ENCODE measurements around the gene TMEM263. TPM values are rescaled to one million over a fixed set of nuclear protein-coding genes. Genes with fewer than 3 reads are reported as not detected.
A peak's percentile ranks its signal among the peaks of the same experiment; 100 is the strongest.
"Not testable (repeated sequence)": the region's sequence is repeated elsewhere in the genome, so short reads cannot be mapped to it uniquely, and the experiment has no call there.

Gene TMEM263
- total and polyA plus RNA-seq, 12 donors, result 12.1 to 64.7 (median 45.4) TPM

- peaks cover 0 to 9% of the 10 kb centered on the region in 2 donors for H3K36me3 ChIP-seq (replicated peaks in 1 of 2)
- H3K4me3 ChIP-seq, result peak overlapping the region in 3 of 4 donors; percentile 7 to 80 (median 66)
- H3K9me3 ChIP-seq (replicated peaks in 1 of 3), result no peaks in the 10 kb centered on the region
- WGBS, 4 donors, result 17 to 22% (median 20%) methylated on average over 4 of the region's 4 CpGs
- TF ChIP-seq CTCF (IDR thresholded peaks at IDR 0.05) (no peak), POLR2A (IDR thresholded peaks at IDR 0.05) (no peak)
- intact Hi-C loops (cut with DNase I), result no loop called here
- peak overlapping the region in 4 of 5 donors; percentile 56 to 92 (median 82) for H3K27ac ChIP-seq
- DNase-seq, result no peak
- no peaks in the 10 kb centered on the region for H3K27me3 ChIP-seq
- peaks cover 12 to 21% of the 10 kb centered on the region in 2 donors for H3K4me1 ChIP-seq (replicated peaks in 1 of 2)
Measured at GRCh38 chr12:106986135-106986534, 30.4 kb downstream of the TMEM263 start.

GRCh38 chr12:106986625-106987389 is 31.1 kb downstream of the TMEM263 start, which contains the start of gene MTERF2:
TSS of gene MTERF2 (minus strand) at chr12:106987146. CDS start at chr12:106978714, 8,432 bp downstream.
- peaks cover 0 to 9% of the 10 kb centered on the region in 2 donors for H3K36me3 ChIP-seq (replicated peaks in 1 of 2)
- WGBS, 4 donors, result 0 to 1% (median 0%) methylated on average over 17 to 50 of the region's 50 CpGs
- H3K4me1 ChIP-seq (replicated peaks in 1 of 2), result peaks cover 12 to 21% of the 10 kb centered on the region in 2 donors
- TF ChIP-seq CTCF (IDR thresholded peaks at IDR 0.05), result peak in 2 of 6 experiments; percentile 2 to 10
- peak; percentile 79 to 90 for TF ChIP-seq POLR2A (IDR thresholded peaks at IDR 0.05)
- no peaks in the 10 kb centered on the region for H3K9me3 ChIP-seq (replicated peaks in 1 of 3)
- H3K4me3 ChIP-seq, result peak within 1 kb of the TSS; percentile 7 to 80 (median 63)
- peak within 1 kb of the TSS; percentile 56 to 92 (median 86) for H3K27ac ChIP-seq
- intact Hi-C loops (cut with DNase I), result no loop called here
- no peaks in the 10 kb centered on the region for H3K27me3 ChIP-seq
- peak; percentile 92 to 97 (median 95) for DNase-seq

- H3K27ac ChIP-seq, result peak overlapping the region in 2 of 5 donors; percentile 89 to 92
- peak overlapping the region in 1 of 4 donors; percentile 66 for H3K4me3 ChIP-seq
- WGBS, 4 donors, result 58 to 75% (median 68%) methylated on average over 5 to 6 of the region's 6 CpGs
- no peaks in the 10 kb centered on the region for H3K9me3 ChIP-seq (replicated peaks in 1 of 3)
- H3K27me3 ChIP-seq, result no peaks in the 10 kb centered on the region
- TF ChIP-seq POLR2A (IDR thresholded peaks at IDR 0.05) (no peak), CTCF (IDR thresholded peaks at IDR 0.05) (no peak)
- DNase-seq, result no peak
- H3K4me1 ChIP-seq (replicated peaks in 1 of 2), result peaks cover 12 to 21% of the 10 kb centered on the region in 2 donors
- peaks cover 0 to 9% of the 10 kb centered on the region in 2 donors for H3K36me3 ChIP-seq (replicated peaks in 1 of 2)
- intact Hi-C loops (cut with DNase I), result no loop called here
Measured at GRCh38 chr12:106987846-106988245, 32.1 kb downstream of the TMEM263 start.

- peak overlapping the region in 1 of 5 donors; percentile 5 for H3K27ac ChIP-seq
Measured at GRCh38 chr12:106994579-106995220, 39.0 kb downstream of the TMEM263 start.

GRCh38 chr12:106996102-106996501 is 40.4 kb downstream of the TMEM263 start:
- H3K36me3 ChIP-seq (replicated peaks in 1 of 2); H3K4me3 ChIP-seq; intact Hi-C loops (cut with DNase I); H3K4me1 ChIP-seq (replicated peaks in 1 of 2); H3K27ac ChIP-seq; DNase-seq; H3K27me3 ChIP-seq; H3K9me3 ChIP-seq (replicated peaks in 1 of 3): not testable (repeated sequence)
- WGBS, 4 donors, result 94 to 99% (median 98%) methylated on average over 5 of the region's 5 CpGs

More at GRCh38 chr12:106994579-106995220, 39.0 kb downstream of the TMEM263 start:
- intact Hi-C loops (cut with DNase I), result no loop called here
- Histone ChIP-seq H3K27me3 (no peaks in the 10 kb centered on the region), H3K9me3 (replicated peaks in 1 of 3) (no peaks in the 10 kb centered on the region), H3K4me1 (replicated peaks in 1 of 2) (no peaks in the 10 kb centered on the region), H3K36me3 (replicated peaks in 1 of 2) (no peaks in the 10 kb centered on the region), H3K4me3 (no peak overlapping the region)
- TF ChIP-seq CTCF (IDR thresholded peaks at IDR 0.05) (no peak), POLR2A (IDR thresholded peaks at IDR 0.05) (no peak)
- DNase-seq, result no peak
- 71 to 81% (median 74%) methylated on average over 2 of the region's 2 CpGs for WGBS, 4 donors
